Measurements from ENCODE around the gene ZNF722. TPM values are rescaled to one million over a fixed set of nuclear protein-coding genes. Genes with fewer than 3 reads are reported as not detected.
A peak's percentile ranks its signal among the peaks of the same experiment; 100 is the strongest.

Gene ZNF722
- total and polyA plus RNA-seq, 2 donors from 2014 or later = not detected

DNA sequence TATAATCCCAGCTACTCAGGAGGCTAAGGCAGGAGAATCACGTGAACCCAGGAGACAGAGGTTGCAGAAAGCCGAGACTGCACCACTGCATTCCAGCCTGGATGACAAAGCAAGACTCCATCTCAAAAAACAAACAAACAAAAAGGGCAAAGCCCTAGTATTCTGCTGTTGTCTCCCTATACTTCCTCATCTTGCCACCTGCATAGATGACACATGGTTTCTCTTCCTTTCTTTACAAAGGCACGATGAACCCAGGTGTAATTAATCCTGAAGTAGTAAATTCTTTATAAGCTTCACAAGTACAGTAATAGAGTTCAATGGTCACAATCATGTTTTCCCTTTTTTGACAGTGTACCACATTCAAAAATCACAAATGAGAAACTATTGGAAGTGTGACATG, 36.7 kb downstream of the ZNF722 start:
- FAIRE-seq = no peak
- no peak overlapping the region for H3K4me3 ChIP-seq (ENCODE audit: low read length in 3 of 3)
- no peak for DNase-seq
- H3K4me1 ChIP-seq (ENCODE audit: control insufficient read depth in 2 of 3, insufficient read depth in 2 of 3, low read depth in 1 of 3, low read length in 3 of 3) = no peaks in the 10 kb centered on the region
- H3K9ac ChIP-seq (ENCODE audit: low read length in 3 of 3) = no peak overlapping the region
- H3K27me3 ChIP-seq (ENCODE audit: control insufficient read depth, insufficient read depth, low read length) = no peaks in the 10 kb centered on the region
- TF ChIP-seq, protein P1, sequence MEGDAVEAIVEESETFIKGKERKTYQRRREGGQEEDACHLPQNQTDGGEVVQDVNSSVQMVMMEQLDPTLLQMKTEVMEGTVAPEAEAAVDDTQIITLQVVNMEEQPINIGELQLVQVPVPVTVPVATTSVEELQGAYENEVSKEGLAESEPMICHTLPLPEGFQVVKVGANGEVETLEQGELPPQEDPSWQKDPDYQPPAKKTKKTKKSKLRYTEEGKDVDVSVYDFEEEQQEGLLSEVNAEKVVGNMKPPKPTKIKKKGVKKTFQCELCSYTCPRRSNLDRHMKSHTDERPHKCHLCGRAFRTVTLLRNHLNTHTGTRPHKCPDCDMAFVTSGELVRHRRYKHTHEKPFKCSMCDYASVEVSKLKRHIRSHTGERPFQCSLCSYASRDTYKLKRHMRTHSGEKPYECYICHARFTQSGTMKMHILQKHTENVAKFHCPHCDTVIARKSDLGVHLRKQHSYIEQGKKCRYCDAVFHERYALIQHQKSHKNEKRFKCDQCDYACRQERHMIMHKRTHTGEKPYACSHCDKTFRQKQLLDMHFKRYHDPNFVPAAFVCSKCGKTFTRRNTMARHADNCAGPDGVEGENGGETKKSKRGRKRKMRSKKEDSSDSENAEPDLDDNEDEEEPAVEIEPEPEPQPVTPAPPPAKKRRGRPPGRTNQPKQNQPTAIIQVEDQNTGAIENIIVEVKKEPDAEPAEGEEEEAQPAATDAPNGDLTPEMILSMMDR (IDR thresholded peaks at IDR 0.05; ENCODE audit: borderline replicate concordance, extremely low read depth, insufficient read depth) = no peak
- intact Hi-C loops (cut with DNase I) = no loop called here
- no peaks in the 10 kb centered on the region for H3K36me3 ChIP-seq (ENCODE audit: control insufficient read depth in 2 of 3, insufficient read depth in 3 of 3, low read length in 3 of 3)
- peaks cover 0 to 24% (median 0%) of the 10 kb centered on the region in 3 donors for H3K9me3 ChIP-seq (ENCODE audit: control insufficient read depth in 2 of 3, insufficient read depth in 1 of 3, low read length in 3 of 3)
- no peak overlapping the region for H3K27ac ChIP-seq (ENCODE audit: low read depth in 2 of 2, low read length in 2 of 2)

DNA sequence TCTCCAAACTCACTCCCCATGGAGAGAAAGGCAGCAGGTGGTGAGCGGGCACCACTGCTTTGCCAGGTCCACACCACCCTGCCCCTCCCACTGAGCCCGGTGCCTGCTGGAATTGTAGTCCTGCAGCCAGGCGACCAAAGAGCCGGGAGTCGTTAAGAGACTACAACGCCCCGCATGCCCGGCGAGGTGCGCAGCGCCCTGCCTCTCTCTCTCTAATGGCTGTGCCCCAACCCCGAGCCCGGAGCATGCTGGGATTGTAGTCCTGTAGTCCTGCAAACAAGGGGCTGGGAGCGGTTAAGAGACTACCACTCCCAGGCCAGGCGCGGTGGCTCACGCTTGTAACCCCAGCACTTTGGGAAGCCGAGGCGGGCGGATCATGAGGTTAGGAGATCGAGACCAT, 38.4 kb downstream of the ZNF722 start:
- intact Hi-C loops (cut with DNase I) = no loop called here
- TF ChIP-seq, protein P1 (IDR thresholded peaks at IDR 0.05; ENCODE audit: borderline replicate concordance, extremely low read depth, insufficient read depth) = no peak
- no peak for FAIRE-seq
- Histone ChIP-seq H3K4me3 (ENCODE audit: low read length in 3 of 3) (no peak overlapping the region), H3K4me1 (ENCODE audit: control insufficient read depth in 2 of 3, insufficient read depth in 2 of 3, low read depth in 1 of 3, low read length in 3 of 3) (no peaks in the 10 kb centered on the region), H3K27me3 (ENCODE audit: control insufficient read depth, insufficient read depth, low read length) (no peaks in the 10 kb centered on the region), H3K9ac (ENCODE audit: low read length in 3 of 3) (no peak overlapping the region), H3K36me3 (ENCODE audit: control insufficient read depth in 2 of 3, insufficient read depth in 3 of 3, low read length in 3 of 3) (no peaks in the 10 kb centered on the region), H3K27ac (ENCODE audit: low read depth in 2 of 2, low read length in 2 of 2) (no peak overlapping the region), H3K9me3 (ENCODE audit: control insufficient read depth in 2 of 3, insufficient read depth in 1 of 3, low read length in 3 of 3) (peaks cover 0 to 28% (median 0%) of the 10 kb centered on the region in 3 donors)
- DNase-seq = no peak

DNA sequence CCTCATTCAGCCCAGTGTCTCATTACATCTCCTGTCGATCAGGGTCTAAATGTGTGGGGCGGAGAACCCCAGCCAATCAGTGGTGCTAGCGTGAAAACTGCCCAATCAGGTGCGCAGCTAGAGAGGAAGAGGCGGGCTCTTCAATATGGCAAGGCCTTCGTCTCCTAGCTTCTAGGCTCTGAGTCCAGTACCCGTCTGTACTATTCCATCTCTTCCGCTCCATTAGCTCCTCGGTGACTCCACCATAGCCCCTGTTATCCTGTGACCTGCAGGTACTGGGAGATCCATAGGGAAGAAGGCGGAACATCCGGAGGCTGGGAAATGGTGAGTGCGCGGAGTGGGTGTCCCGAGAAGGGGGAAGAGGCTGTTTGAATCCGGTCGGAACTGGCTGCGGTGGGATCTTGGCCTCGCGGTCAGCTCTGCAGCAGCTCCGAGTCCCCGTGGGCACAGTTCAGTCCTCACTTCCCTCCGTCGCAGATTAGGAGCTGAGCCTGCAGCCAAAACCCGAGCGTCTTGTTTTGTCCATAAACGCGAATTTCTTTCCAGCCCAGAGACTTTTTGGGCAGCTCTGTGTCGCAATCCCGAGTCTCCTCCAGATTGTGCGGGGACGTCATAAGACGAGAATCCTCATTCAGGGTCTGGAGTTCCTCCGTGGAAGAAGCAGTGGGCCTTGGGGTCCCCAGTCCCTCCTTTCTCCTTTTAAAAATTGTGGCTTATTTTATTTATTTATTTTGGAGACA, 46.8 kb downstream of the ZNF722 start, which contains the start of gene ZNF727:
TSS of gene ZNF727 (plus strand) at position 134 of the 740 bp plus-strand sequence. CDS start at position 322, 188 bp downstream.
- TF ChIP-seq, protein P1 (IDR thresholded peaks at IDR 0.05; ENCODE audit: borderline replicate concordance, extremely low read depth, insufficient read depth) = no peak
- intact Hi-C loops (cut with DNase I) = no loop called here
- DNase-seq (peak in 2 of 5 donors; percentile 1 to 3), FAIRE-seq (no peak)
- H3K4me1 ChIP-seq (ENCODE audit: control insufficient read depth in 2 of 3, insufficient read depth in 2 of 3, low read depth in 1 of 3, low read length in 3 of 3) = peaks cover 0 to 3% (median 0%) of the 10 kb centered on the region in 3 donors
- peak within 1 kb of the TSS in 2 of 3 donors; percentile 79 to 84 for H3K4me3 ChIP-seq (ENCODE audit: low read length in 3 of 3)
- peak within 1 kb of the TSS in 2 of 3 donors; percentile 59 to 78 for H3K9ac ChIP-seq (ENCODE audit: low read length in 3 of 3)
- H3K27me3 ChIP-seq (ENCODE audit: control insufficient read depth, insufficient read depth, low read length) = no peaks in the 10 kb centered on the region
- peak within 1 kb of the TSS; percentile 71 to 84 for H3K27ac ChIP-seq (ENCODE audit: low read depth in 2 of 2, low read length in 2 of 2)
- H3K36me3 ChIP-seq (ENCODE audit: control insufficient read depth in 2 of 3, insufficient read depth in 3 of 3, low read length in 3 of 3) = no peaks in the 10 kb centered on the region
- H3K9me3 ChIP-seq (ENCODE audit: control insufficient read depth in 2 of 3, insufficient read depth in 1 of 3, low read length in 3 of 3) = peaks cover 0 to 5% (median 0%) of the 10 kb centered on the region in 3 donors
